Cardiac muscle cell (in vitro differentiated cells and primary cell): ENCODE measurements around the gene SLC38A1. TPM values are rescaled to one million over a fixed set of nuclear protein-coding genes. Genes with fewer than 3 reads are reported as not detected.

ENCODE experiments used
- DNase-seq, 2 donors: peaks; one replicate each; pipeline versions ENCODE4 v3.0.0 to v3.0.0-alpha.2; 2010 to 2017; ENCODE audit warnings: low read depth in 1 of 2, low spot score in 1 of 2
- H3K27ac ChIP-seq: fragments of 200-600 bp; sonication (generic); 2 replicates; pipeline ENCODE4 v1.5.1; 2016
- H3K27me3 ChIP-seq: fragments of 200-600 bp; sonication (generic); 2 replicates; pipeline ENCODE4 v1.6.0; 2016; ENCODE audit warnings: control low read depth
- H3K36me3 ChIP-seq: fragments of 200-600 bp; sonication (generic); 2 replicates; pipeline ENCODE4 v1.5.1; 2016; ENCODE audit warnings: control low read depth
- H3K4me1 ChIP-seq: fragments of 200-600 bp; sonication (generic); 2 replicates; pipeline ENCODE4 v1.8.1; 2017; ENCODE audit warnings: low read depth, mild to moderate bottlenecking, mixed run types
- H3K4me3 ChIP-seq: fragments of 200-600 bp; sonication (generic); 2 replicates; pipeline ENCODE4 v1.5.1; 2016; ENCODE audit warnings: mild to moderate bottlenecking
- H3K9me3 ChIP-seq: fragments of 200-600 bp; sonication (generic); 2 replicates; pipeline ENCODE4 v1.5.1; 2017; ENCODE audit warnings: low read depth, mild to moderate bottlenecking, control low read depth
- CTCF ChIP-seq: IDR thresholded peaks from 2 replicates; pipeline ENCODE4 v1.5.1; 2012; ENCODE audit warnings: low read depth, mild to moderate bottlenecking, low read length
- polyA plus RNA-seq: library from polyadenylated mRNA; unstranded; fragments of >200 nt; fragmentation: Nextera tagmentation; extraction: Ambion mirVana; gene quantifications from 2 replicates; pipeline ENCODE4 v1.2.1, GENCODE V29; 2016
- total RNA-seq: library from RNA; depleted of rRNA; stranded (reverse); fragments of >200 nt; gene quantifications from 2 replicates; pipeline ENCODE4 v1.2.3, GENCODE V29; 2016

SLC38A1 gene
- total and polyA plus RNA-seq, 2 experiments from 2014 or later = 59.6 to 62.2 TPM

DNA sequence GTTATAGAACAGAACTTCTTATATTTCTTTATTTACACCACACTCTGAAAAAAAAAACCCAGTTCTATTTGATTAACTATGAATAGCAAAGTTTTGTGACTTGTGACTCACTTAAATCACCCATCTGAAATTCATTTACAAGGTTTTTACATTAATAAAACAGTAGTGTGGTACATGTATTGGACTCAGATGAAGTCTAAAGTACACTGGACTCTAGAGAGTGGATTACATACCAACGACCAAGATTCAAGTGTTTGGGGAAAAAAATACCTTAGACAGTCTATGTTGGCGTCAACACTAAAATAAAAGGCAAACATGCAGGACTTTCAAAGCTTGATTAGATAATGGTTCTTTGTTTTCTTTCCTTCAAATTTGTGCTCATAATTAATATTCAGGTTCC is 85.7 kb downstream of the SLC38A1 start:
- no peak for DNase-seq
- H3K36me3 ChIP-seq = peaks cover 6% of the 10 kb centered on the region
- H3K27me3 ChIP-seq = no peaks in the 10 kb centered on the region
- H3K27ac ChIP-seq = no peak overlapping the region
- no peaks in the 10 kb centered on the region for H3K4me1 ChIP-seq
- no peaks in the 10 kb centered on the region for H3K9me3 ChIP-seq
- H3K4me3 ChIP-seq = no peak overlapping the region
- no peak for TF ChIP-seq CTCF

DNA sequence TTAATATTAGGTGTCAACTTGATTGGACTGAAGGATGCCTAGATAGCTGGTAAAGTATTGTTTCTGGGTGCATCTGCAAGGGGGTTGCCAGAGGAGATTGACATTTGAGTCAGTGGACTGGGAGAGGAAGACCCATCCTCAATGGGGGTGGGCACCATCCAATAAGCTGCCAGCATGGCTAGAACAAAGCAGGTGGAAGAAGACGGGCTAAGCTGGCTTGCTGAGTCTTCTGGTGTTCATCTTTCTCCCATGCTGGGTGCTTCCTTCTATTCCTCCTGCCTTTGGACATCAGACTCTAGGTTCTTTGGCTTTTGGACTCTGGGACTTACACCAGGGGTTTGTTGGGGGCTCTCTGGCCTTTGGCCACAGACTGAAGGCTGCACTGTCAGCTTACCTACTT is 87.4 kb downstream of the SLC38A1 start:
- Histone ChIP-seq H3K27ac (no peak overlapping the region), H3K27me3 (no peaks in the 10 kb centered on the region), H3K4me1 (no peaks in the 10 kb centered on the region), H3K36me3 (peaks cover 6% of the 10 kb centered on the region), H3K9me3 (no peaks in the 10 kb centered on the region), H3K4me3 (no peak overlapping the region)
- no peak for DNase-seq
- no peak for TF ChIP-seq CTCF

DNA sequence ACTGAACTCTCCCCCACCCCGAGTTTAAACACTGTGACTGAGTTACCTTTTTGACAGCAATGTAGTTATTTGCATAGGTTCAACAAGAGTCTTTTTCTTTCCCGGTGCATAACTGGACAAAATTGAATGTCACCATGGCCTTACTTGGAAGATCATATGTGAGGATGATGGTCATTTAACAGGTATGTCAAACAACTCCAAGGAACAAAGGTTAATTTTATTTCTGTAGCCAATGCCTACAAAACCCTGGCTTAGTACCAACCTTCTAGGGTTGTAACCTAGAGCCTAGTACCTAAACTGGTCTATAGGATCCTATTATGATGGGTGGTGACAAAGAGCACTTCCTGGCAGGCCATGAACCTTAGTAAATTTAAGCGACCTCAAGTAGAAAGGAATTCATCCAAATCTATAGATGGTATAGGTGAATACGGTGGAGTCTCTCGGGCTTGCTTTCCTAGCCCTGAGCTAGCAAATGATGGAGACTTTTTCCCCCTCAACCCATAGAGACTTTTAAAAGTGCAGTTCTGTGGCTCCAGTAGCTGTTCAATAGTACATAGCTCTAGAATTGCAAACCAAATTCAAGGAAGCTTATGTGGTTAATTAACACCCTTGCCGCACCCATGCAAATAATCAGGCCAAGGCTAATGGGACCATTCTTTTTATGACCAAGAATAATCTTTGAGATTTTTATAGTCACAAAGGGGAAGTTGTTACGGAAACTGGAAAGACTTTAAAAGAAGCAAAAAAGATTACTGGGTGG is 89.0 kb downstream of the SLC38A1 start:
- no peak for TF ChIP-seq CTCF
- Histone ChIP-seq H3K4me1 (no peaks in the 10 kb centered on the region), H3K36me3 (peaks cover 6% of the 10 kb centered on the region), H3K9me3 (no peaks in the 10 kb centered on the region), H3K27me3 (no peaks in the 10 kb centered on the region), H3K27ac (no peak overlapping the region), H3K4me3 (no peak overlapping the region)
- no peak for DNase-seq

GRCh38 chr12:46177837-46178608 is 90.8 kb downstream of the SLC38A1 start:
- Histone ChIP-seq H3K36me3 (peaks cover 3% of the 10 kb centered on the region), H3K27ac (no peak overlapping the region), H3K9me3 (no peaks in the 10 kb centered on the region), H3K4me3 (no peak overlapping the region), H3K4me1 (no peaks in the 10 kb centered on the region), H3K27me3 (no peaks in the 10 kb centered on the region)
- no peak for TF ChIP-seq CTCF
- DNase-seq = no peak

- no peaks in the 10 kb centered on the region for H3K4me1 ChIP-seq
- no peak overlapping the region for H3K27ac ChIP-seq
- H3K9me3 ChIP-seq = no peaks in the 10 kb centered on the region
- no peak overlapping the region for H3K4me3 ChIP-seq
- H3K27me3 ChIP-seq = no peaks in the 10 kb centered on the region
- DNase-seq = no peak
- no peaks in the 10 kb centered on the region for H3K36me3 ChIP-seq
- TF ChIP-seq CTCF = no peak
Measured at GRCh38 chr12:46177025-46177424, 91.8 kb downstream of the SLC38A1 start.
